Measurements from ENCODE around the gene MNAT1.

DNA sequence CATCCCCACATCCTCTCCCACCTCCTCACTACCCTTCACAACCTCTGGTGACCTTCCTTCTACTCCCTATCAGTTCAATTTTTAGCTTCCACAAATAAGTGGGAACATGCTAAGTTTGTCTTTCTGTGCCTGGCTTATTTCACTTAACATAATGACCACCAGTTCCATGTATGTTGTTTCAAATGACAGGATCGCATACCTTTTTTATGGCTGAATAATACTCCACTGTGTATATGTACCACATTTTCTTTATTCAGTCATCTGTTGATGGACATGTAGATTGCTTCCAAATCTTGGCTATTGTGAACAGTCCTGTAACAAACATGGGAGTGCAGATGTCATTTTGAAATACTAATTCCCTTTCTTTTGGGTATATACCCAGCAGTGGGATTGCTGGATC is 147.7 kb downstream of the MNAT1 start:
- TF ChIP-seq, protein P1, sequence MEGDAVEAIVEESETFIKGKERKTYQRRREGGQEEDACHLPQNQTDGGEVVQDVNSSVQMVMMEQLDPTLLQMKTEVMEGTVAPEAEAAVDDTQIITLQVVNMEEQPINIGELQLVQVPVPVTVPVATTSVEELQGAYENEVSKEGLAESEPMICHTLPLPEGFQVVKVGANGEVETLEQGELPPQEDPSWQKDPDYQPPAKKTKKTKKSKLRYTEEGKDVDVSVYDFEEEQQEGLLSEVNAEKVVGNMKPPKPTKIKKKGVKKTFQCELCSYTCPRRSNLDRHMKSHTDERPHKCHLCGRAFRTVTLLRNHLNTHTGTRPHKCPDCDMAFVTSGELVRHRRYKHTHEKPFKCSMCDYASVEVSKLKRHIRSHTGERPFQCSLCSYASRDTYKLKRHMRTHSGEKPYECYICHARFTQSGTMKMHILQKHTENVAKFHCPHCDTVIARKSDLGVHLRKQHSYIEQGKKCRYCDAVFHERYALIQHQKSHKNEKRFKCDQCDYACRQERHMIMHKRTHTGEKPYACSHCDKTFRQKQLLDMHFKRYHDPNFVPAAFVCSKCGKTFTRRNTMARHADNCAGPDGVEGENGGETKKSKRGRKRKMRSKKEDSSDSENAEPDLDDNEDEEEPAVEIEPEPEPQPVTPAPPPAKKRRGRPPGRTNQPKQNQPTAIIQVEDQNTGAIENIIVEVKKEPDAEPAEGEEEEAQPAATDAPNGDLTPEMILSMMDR (conservative IDR thresholded peaks at IDR 0.05; ENCODE audit: low read depth, low read length): no peak
- TF ChIP-seq EZH2 (IDR thresholded peaks at IDR 0.05; ENCODE audit: low read length, unreplicated experiment) (no peak), EZH2phosphoT487 (IDR thresholded peaks at IDR 0.05; ENCODE audit: borderline replicate concordance, low read length) (no peak)

All from PC-3 (cell line).